ENCODE data around the gene PXMP4. TPM values are rescaled to one million over a fixed set of nuclear protein-coding genes. Genes with fewer than 3 reads are reported as not detected.

Gene PXMP4
- total RNA-seq, 1 donor from 2014 or later = 2.1 TPM

DNA sequence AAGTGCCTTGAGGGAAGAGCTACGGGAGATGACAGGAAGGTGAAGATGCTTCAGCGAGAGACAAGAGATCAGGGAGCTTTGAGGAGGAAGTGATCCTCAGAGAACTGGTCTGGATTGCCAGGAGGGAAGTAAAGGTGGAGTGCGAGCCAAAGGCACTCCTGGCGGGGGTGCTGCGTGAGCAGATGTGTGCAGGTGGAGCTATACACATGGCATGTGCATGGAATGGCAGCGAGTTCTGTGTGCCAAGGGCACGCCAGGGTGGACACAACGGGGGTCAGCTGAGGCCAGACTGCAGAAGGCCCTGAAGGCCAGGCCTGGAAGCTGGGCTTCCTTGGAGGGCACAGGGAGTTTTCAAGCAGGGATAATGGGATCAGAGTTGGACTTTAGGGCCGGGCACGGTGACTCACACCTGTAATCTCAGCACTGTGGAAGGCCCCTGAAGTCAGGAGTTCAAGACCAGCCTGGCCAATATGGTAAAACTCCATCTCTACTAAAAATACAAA lies 6.2 kb downstream of the PXMP4 start:
- TF ChIP-seq, protein P1, sequence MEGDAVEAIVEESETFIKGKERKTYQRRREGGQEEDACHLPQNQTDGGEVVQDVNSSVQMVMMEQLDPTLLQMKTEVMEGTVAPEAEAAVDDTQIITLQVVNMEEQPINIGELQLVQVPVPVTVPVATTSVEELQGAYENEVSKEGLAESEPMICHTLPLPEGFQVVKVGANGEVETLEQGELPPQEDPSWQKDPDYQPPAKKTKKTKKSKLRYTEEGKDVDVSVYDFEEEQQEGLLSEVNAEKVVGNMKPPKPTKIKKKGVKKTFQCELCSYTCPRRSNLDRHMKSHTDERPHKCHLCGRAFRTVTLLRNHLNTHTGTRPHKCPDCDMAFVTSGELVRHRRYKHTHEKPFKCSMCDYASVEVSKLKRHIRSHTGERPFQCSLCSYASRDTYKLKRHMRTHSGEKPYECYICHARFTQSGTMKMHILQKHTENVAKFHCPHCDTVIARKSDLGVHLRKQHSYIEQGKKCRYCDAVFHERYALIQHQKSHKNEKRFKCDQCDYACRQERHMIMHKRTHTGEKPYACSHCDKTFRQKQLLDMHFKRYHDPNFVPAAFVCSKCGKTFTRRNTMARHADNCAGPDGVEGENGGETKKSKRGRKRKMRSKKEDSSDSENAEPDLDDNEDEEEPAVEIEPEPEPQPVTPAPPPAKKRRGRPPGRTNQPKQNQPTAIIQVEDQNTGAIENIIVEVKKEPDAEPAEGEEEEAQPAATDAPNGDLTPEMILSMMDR (conservative IDR thresholded peaks at IDR 0.05; ENCODE audit: low read depth, low read length) = no peak
- DNase-seq (ENCODE audit: low read depth) = no peak
- no peak overlapping the region for H3K4me3 ChIP-seq (ENCODE audit: low read depth, low read length)

DNA sequence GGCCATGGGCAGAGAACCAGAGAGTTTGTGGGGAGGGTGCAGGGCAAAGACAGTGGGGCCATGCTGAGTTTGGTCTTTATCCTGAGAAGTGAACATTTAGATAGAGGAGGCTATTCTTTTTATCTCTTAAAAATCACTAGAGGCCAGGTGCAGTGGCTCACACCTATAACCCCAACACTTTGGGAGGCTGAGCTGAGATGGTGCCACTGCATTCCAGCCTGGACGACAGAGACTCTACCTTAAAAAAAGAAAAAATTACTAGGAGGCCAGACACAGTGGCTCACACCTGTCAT lies 8.7 kb downstream of the PXMP4 start:
- TF ChIP-seq, protein P1 (conservative IDR thresholded peaks at IDR 0.05; ENCODE audit: low read depth, low read length) = no peak
- DNase-seq (ENCODE audit: low read depth) = no peak
- H3K4me3 ChIP-seq (ENCODE audit: low read depth, low read length) = no peak overlapping the region

DNA sequence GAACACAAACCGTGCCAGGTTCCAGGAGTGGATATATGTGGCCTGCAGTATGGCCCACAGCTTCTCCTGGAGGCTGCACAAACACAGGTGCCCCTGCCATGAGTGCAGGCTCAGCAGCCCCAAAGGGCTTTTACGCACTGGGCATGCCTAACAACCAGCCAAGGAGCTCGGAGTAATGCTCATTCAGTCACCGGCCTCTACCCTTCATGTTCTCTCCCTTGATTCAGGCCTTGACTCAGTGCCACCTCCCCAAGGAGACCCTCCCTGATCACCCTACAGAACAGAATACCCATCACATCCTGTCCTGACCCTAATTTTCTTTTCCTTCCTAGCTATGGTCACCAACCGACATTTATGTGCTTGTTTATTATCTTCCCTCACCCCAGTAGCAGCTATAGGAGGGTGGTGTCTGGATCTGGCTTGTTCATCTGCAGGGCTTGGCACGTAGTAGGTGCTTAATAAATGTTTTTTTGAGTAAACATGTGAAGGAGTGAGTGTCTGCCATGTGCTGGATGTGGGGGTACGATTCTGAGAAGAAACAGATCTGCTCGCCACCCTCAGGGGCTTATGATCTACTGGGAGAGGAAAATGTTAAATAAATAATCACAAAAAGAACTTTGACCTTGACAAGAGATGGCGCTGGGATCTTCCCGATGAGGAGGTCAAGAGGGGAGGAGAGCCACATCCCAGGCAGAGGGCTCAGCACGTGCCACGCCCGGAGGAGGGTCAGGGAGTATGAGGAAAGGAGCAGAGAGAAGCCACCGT lies 9.2 kb downstream of the PXMP4 start:
- TF ChIP-seq, protein P1 (conservative IDR thresholded peaks at IDR 0.05; ENCODE audit: low read depth, low read length) = no peak
- no peak overlapping the region for H3K4me3 ChIP-seq (ENCODE audit: low read depth, low read length)
- DNase-seq (ENCODE audit: low read depth) = no peak

DNA sequence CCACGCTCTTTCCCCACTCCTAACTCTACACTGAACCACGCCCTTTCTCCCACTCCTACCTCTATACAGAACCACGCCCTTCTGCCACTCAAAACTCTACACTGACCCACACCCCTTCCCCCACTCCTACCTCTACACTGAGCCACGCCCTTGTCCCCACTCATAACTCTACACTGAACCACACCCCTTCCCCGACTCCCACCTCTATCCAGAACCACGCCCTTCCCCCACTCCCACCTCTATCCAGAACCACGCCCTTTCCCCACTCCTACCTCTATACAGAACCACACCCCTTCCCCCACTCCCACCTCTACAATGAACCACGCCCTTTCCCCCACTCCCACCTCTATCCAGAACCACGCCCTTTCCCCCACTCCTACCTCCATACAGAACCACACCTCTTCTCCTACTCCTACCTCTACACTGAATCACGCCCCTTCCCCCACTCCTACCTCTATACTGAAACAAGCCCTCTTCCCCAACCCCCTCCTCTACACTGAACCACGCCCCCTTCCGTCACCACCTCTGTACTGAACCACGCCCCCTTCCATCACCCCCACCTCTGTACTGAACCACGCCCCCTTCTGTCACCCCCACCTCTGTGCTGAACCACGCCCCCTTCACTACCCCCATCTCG lies 10.1 kb downstream of the PXMP4 start:
- no peak overlapping the region for H3K4me3 ChIP-seq (ENCODE audit: low read depth, low read length)
- TF ChIP-seq, protein P1 (conservative IDR thresholded peaks at IDR 0.05; ENCODE audit: low read depth, low read length) = no peak
- DNase-seq (ENCODE audit: low read depth) = no peak

DNA sequence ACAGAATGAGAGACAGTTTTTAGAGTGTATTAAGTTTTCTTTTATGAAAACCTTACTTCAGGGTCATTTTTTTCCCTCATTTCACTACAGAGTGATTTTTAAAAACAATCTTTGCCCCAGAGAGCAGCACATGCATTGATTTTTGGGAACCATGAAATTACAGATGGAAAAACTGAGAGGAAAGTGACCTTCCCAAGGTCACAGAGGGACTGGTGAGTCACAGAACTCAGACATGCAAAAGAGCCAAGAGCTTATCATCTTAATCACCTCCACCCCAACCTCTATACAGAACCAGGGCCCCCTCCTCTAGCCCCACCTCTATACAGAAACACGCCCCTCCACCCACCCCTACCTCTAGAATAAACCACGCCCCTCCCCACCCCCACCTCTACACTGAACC lies 10.7 kb downstream of the PXMP4 start:
- DNase-seq (ENCODE audit: low read depth) = no peak
- TF ChIP-seq, protein P1 (conservative IDR thresholded peaks at IDR 0.05; ENCODE audit: low read depth, low read length) = no peak
- no peak overlapping the region for H3K4me3 ChIP-seq (ENCODE audit: low read depth, low read length)

DNA sequence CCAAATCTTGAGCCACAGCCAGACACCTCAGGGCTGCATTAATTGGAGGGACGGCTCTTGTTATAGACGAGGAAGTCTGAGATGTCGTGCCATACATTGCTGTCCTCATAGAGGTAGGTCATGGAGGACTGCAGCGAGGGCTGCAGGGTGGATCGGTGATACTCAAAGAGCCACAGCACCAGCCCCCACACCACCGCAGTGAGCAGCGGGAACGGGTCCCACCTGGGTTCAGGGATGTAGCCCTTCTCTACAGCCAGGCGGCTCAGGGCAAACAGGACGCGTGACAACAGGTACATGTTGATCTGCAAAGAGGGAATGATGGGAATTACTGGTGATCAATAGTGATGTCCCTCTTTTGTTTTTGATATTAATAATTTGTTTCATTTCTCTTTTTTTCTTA lies 12.4 kb downstream of the PXMP4 start:
- TF ChIP-seq, protein P1 (conservative IDR thresholded peaks at IDR 0.05; ENCODE audit: low read depth, low read length) = no peak
- H3K4me3 ChIP-seq (ENCODE audit: low read depth, low read length) = no peak overlapping the region
- DNase-seq (ENCODE audit: low read depth) = no peak
